GM12878 (cell line): ENCODE results near the gene EPOP. TPM values are rescaled to one million over a fixed set of nuclear protein-coding genes. Genes with fewer than 3 reads are reported as not detected.

Experiments used
- CREM ChIP-seq: IDR thresholded peaks from 2 replicates; pipeline ENCODE4 v1.6.1; 2014; ENCODE audit warnings: antibody characterized with exemption, low read depth
- EGR1 ChIP-seq, 2 experiments: IDR thresholded peaks; 1 replicate in 1 of 2; 2 replicates in 1 of 2; pipeline ENCODE4 v1.6.1; 2011 to 2012; ENCODE audit warnings: low read depth in 2 of 2, low read length in 2 of 2, borderline replicate concordance in 1 of 2, mild to moderate bottlenecking in 1 of 2, moderate library complexity in 1 of 2
- FOS ChIP-seq: IDR thresholded peaks from 3 replicates; pipeline ENCODE4 v1.6.1; 2011; ENCODE audit warnings: borderline replicate concordance; ENCODE audit not compliant: insufficient read length; ENCODE audit errors: extremely low read depth
- KLF5 ChIP-seq: fragments of 450-650 bp; IDR thresholded peaks from 2 replicates; pipeline ENCODE4 v1.6.1; 2014; ENCODE audit warnings: mild to moderate bottlenecking; ENCODE audit not compliant: partially characterized antibody
- LARP7 ChIP-seq: fragments of 450-650 bp; IDR thresholded peaks from 2 replicates; pipeline ENCODE4 v1.6.1; 2017; ENCODE audit warnings: mild to moderate bottlenecking
- MEF2B ChIP-seq: fragments of 450-650 bp; IDR thresholded peaks from 2 replicates; pipeline ENCODE4 v1.6.1; 2018; ENCODE audit warnings: mild to moderate bottlenecking, moderate library complexity; ENCODE audit not compliant: partially characterized antibody, poor library complexity, severe bottlenecking
- NFXL1 ChIP-seq: fragments of 450-650 bp; IDR thresholded peaks from 2 replicates; pipeline ENCODE4 v1.6.1; 2017; ENCODE audit warnings: antibody characterized with exemption, mild to moderate bottlenecking, borderline replicate concordance
- PAX5 ChIP-seq: IDR thresholded peaks from 2 replicates; pipeline ENCODE4 v1.6.1; 2011; ENCODE audit warnings: low read depth, low read length, borderline replicate concordance
- POLR2A ChIP-seq: IDR thresholded peaks from 2 replicates; pipeline ENCODE4 v1.6.1; 2011; ENCODE audit warnings: low read depth, mild to moderate bottlenecking, low read length
- RBBP5 ChIP-seq: fragments of 200-600 bp; sonication (generic); conservative IDR thresholded peaks from 2 replicates; pipeline ENCODE4 v1.6.1; 2016
- RCOR1 ChIP-seq: conservative IDR thresholded peaks from 2 replicates; pipeline ENCODE4 v1.6.1; 2012; ENCODE audit warnings: low read depth, low read length, improper control_type of control experiment
- RFX5 ChIP-seq: IDR thresholded peaks from 2 replicates; pipeline ENCODE4 v1.6.1; 2011; ENCODE audit warnings: low read depth, low read length, improper control_type of control experiment
- SIN3A ChIP-seq: IDR thresholded peaks from 2 replicates; pipeline ENCODE4 v1.6.1; 2012; ENCODE audit warnings: low read depth, low read length, improper control_type of control experiment
- SMARCA5 ChIP-seq: fragments of 450-650 bp; IDR thresholded peaks from 2 replicates; pipeline ENCODE4 v1.6.1; 2017; ENCODE audit warnings: mild to moderate bottlenecking
- SREBF2 ChIP-seq: IDR thresholded peaks from 2 replicates; pipeline ENCODE4 v1.6.1; 2012; ENCODE audit warnings: mild to moderate bottlenecking, low read length
- SRF ChIP-seq, 2 experiments: IDR thresholded peaks; 2 replicates each; pipeline ENCODE4 v1.6.1; 2011; ENCODE audit warnings: low read depth in 2 of 2, low read length in 2 of 2, mild to moderate bottlenecking in 1 of 2, moderate library complexity in 1 of 2
- STAT1 ChIP-seq: fragments of 450-650 bp; conservative IDR thresholded peaks from 2 replicates; pipeline ENCODE4 v1.6.1; 2014; ENCODE audit warnings: antibody characterized with exemption, mild to moderate bottlenecking
- ZBED1 ChIP-seq: IDR thresholded peaks from 2 replicates; pipeline ENCODE4 v1.6.1; 2016; ENCODE audit warnings: borderline replicate concordance
- ZNF207 ChIP-seq: fragments of 450-650 bp; IDR thresholded peaks from 2 replicates; pipeline ENCODE4 v1.6.1; 2014; ENCODE audit warnings: antibody characterized with exemption, mild to moderate bottlenecking, borderline replicate concordance
- ZZZ3 ChIP-seq: IDR thresholded peaks from 2 replicates; pipeline ENCODE4 v1.6.1; 2011; ENCODE audit warnings: low read depth; ENCODE audit not compliant: control insufficient read depth, insufficient read length
- polyA plus RNA-seq, 11 experiments: library from polyadenylated mRNA; depleted of rRNA in 4 of 11; unstranded in 6 of 11; stranded (reverse) in 5 of 11; fragments of >200 nt; fragmentation: Nextera tagmentation in 4 of 11; fragmentation: Illumina TruSeq in 1 of 11; extraction: Ambion mirVana in 4 of 11; extraction: Trizol in 1 of 11; gene quantifications; 1 replicate in 1 of 11; 2 replicates in 10 of 11; pipeline versions ENCODE4 v1.2.1 to v1.2.3, GENCODE V29; 2011 to 2016; ENCODE audit warnings: inconsistent platforms in 2 of 11, missing spikeins in 2 of 11, low read depth in 1 of 11
- total RNA-seq, 4 experiments: library from RNA; depleted of rRNA in 3 of 4; stranded (reverse); fragments of >200 nt in 3 of 4; fragmentation: Illumina TruSeq in 1 of 4; extraction: Trizol in 1 of 4; gene quantifications; 2 replicates each; pipeline versions ENCODE4 v1.2.1 to v1.2.3, GENCODE V29; 2013 to 2021
- TF ChIP-seq, protein P1 (sequence below): fragments of 450-650 bp; IDR thresholded peaks from 2 replicates; pipeline ENCODE4 v1.6.1; 2018; ENCODE audit warnings: mild to moderate bottlenecking, low read depth, moderate library complexity; ENCODE audit not compliant: partially characterized antibody
- TF ChIP-seq, protein P2 (sequence below): IDR thresholded peaks from 2 replicates; pipeline ENCODE4 v1.6.1; 2011; ENCODE audit warnings: borderline replicate concordance, low read depth, mild to moderate bottlenecking, moderate library complexity, mixed read lengths, low read length; ENCODE audit not compliant: insufficient read depth; ENCODE audit errors: extremely low read length
- TF ChIP-seq, protein P3 (sequence below): fragments of 450-650 bp; IDR thresholded peaks from 2 replicates; pipeline ENCODE4 v1.6.1; 2017; ENCODE audit warnings: mild to moderate bottlenecking, low read depth, inconsistent platforms; ENCODE audit not compliant: poor library complexity, severe bottlenecking
- TF ChIP-seq, protein P4 (sequence below): IDR thresholded peaks from 2 replicates; pipeline ENCODE4 v1.6.1; 2012; ENCODE audit warnings: low read length, inconsistent platforms

EPOP gene
- total and polyA plus RNA-seq, 10 of the 15 experiments (the other 5 are each of a cell fraction or from before 2014, with no cell fraction given) = 0.53 to 9.0 (median 3.7) TPM

DNA sequence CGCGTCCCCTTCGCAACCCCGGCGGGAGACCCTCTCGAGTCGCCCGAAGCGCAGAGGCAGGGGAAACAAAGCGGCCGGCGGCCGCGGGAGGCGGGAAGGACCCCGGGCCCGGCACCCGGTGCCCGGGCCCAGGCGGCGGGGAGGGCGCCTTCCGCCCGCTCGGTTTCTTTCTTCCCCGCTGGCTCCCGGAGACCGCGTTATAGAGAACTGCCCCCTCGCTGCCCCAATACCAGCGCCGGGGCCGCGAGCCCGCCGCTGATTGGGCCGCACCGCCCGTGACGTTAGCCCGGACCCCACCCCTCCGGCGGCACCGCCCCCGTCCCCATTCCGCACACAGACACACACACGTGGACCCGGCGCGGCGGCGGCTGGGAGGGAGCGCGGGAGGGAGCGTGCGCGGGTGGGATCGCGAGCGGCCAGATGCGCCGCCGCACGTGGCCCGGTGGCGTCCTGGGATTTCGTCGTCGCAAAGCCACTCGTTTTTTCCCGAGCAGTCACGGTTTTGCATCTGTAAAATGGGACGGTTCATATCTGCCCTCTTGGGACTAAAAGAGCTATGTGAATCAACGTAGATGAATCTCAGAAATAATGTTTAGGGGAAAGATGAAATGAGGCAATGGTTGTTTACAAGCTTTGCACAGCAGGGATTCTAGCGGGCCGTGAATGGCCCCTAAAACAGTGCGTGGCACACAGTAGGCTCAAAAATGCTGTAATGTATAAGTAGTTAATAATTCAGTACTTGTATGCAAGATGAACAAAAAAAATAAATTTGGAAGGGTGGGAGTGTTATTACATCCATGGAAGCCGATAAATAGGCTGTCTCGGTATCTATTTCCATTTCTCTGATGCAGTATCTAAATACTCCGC is at the start of gene EPOP (continued):
- peak; percentile 41; the same call in 1 of the 2 replicates for TF ChIP-seq RFX5
- TF ChIP-seq RBBP5 = no peak
- TF ChIP-seq FOS = no peak
- TF ChIP-seq NFXL1 = no peak
- TF ChIP-seq LARP7 = peak; percentile 47; the same call in 1 of the 2 replicates
- TF ChIP-seq, protein P1, sequence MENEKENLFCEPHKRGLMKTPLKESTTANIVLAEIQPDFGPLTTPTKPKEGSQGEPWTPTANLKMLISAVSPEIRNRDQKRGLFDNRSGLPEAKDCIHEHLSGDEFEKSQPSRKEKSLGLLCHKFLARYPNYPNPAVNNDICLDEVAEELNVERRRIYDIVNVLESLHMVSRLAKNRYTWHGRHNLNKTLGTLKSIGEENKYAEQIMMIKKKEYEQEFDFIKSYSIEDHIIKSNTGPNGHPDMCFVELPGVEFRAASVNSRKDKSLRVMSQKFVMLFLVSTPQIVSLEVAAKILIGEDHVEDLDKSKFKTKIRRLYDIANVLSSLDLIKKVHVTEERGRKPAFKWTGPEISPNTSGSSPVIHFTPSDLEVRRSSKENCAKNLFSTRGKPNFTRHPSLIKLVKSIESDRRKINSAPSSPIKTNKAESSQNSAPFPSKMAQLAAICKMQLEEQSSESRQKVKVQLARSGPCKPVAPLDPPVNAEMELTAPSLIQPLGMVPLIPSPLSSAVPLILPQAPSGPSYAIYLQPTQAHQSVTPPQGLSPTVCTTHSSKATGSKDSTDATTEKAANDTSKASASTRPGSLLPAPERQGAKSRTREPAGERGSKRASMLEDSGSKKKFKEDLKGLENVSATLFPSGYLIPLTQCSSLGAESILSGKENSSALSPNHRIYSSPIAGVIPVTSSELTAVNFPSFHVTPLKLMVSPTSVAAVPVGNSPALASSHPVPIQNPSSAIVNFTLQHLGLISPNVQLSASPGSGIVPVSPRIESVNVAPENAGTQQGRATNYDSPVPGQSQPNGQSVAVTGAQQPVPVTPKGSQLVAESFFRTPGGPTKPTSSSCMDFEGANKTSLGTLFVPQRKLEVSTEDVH = no peak
- no peak for TF ChIP-seq STAT1
- TF ChIP-seq KLF5 = peak; percentile 20
- peak; percentile 69 for TF ChIP-seq MEF2B
- TF ChIP-seq SREBF2 = no peak
- peak; percentile 13; the same call in 1 of the 2 replicates for TF ChIP-seq CREM
- no peak for TF ChIP-seq ZBED1
- TF ChIP-seq ZZZ3 = no peak
- no peak; a peak in 1 of 4 replicates for TF ChIP-seq SRF (IDR thresholded peaks at IDR 0.05; ENCODE audit: low read depth in 2 of 2, low read length in 2 of 2)
- TF ChIP-seq EGR1 (IDR thresholded peaks at IDR 0.05; ENCODE audit: borderline replicate concordance in 1 of 2, low read depth in 2 of 2, low read length in 2 of 2) = peak in 1 of 2 experiments; percentile 35; a peak in 1 of 3 replicates
- TF ChIP-seq, protein P2, sequence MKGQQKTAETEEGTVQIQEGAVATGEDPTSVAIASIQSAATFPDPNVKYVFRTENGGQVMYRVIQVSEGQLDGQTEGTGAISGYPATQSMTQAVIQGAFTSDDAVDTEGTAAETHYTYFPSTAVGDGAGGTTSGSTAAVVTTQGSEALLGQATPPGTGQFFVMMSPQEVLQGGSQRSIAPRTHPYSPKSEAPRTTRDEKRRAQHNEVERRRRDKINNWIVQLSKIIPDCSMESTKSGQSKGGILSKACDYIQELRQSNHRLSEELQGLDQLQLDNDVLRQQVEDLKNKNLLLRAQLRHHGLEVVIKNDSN = peak; percentile 56
- TF ChIP-seq SIN3A = peak; percentile 90
- TF ChIP-seq, protein P3, sequence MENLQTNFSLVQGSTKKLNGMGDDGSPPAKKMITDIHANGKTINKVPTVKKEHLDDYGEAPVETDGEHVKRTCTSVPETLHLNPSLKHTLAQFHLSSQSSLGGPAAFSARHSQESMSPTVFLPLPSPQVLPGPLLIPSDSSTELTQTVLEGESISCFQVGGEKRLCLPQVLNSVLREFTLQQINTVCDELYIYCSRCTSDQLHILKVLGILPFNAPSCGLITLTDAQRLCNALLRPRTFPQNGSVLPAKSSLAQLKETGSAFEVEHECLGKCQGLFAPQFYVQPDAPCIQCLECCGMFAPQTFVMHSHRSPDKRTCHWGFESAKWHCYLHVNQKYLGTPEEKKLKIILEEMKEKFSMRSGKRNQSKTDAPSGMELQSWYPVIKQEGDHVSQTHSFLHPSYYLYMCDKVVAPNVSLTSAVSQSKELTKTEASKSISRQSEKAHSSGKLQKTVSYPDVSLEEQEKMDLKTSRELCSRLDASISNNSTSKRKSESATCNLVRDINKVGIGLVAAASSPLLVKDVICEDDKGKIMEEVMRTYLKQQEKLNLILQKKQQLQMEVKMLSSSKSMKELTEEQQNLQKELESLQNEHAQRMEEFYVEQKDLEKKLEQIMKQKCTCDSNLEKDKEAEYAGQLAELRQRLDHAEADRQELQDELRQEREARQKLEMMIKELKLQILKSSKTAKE = no peak
- no peak for TF ChIP-seq ZNF207
- TF ChIP-seq SMARCA5 = peak; percentile 20; the same call in 1 of the 2 replicates
- TF ChIP-seq RCOR1 = 0 out of 2 replicates have a peak, but pooled peaks have one; percentile 41
- peak; percentile 62 for TF ChIP-seq POLR2A
- TF ChIP-seq, protein P4, sequence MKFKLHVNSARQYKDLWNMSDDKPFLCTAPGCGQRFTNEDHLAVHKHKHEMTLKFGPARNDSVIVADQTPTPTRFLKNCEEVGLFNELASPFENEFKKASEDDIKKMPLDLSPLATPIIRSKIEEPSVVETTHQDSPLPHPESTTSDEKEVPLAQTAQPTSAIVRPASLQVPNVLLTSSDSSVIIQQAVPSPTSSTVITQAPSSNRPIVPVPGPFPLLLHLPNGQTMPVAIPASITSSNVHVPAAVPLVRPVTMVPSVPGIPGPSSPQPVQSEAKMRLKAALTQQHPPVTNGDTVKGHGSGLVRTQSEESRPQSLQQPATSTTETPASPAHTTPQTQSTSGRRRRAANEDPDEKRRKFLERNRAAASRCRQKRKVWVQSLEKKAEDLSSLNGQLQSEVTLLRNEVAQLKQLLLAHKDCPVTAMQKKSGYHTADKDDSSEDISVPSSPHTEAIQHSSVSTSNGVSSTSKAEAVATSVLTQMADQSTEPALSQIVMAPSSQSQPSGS = no peak
- TF ChIP-seq PAX5 = no peak
